Smooth muscle cell (in vitro differentiated cells): Measurements from ENCODE around the gene WDR20. TPM values are rescaled to one million over a fixed set of nuclear protein-coding genes. Genes with fewer than 3 reads are reported as not detected.

Experiments
- DNase-seq: peaks from one replicate; lab custom pipeline; 2025; ENCODE audit not compliant: unreplicated experiment; lab: John Stamatoyannopoulos, UW
- H2AFZ ChIP-seq: fragments of 200-600 bp; sonication (generic); 2 replicates; pipeline ENCODE4 v1.6.0; 2016; ENCODE audit warnings: antibody characterized with exemption, low read depth, mild to moderate bottlenecking
- H3F3A ChIP-seq: fragments of 200-600 bp; sonication (generic); 2 replicates; pipeline ENCODE4 v1.6.0; 2017; ENCODE audit warnings: antibody characterized with exemption, low read depth
- H3K27ac ChIP-seq: fragments of 200-600 bp; sonication (generic); 2 replicates; pipeline ENCODE4 v1.5.1; 2016; ENCODE audit warnings: low read depth, mild to moderate bottlenecking
- H3K27me3 ChIP-seq: fragments of 200-600 bp; sonication (generic); 2 replicates; pipeline ENCODE4 v1.6.1; 2016; ENCODE audit warnings: low read depth, mild to moderate bottlenecking
- H3K36me3 ChIP-seq: fragments of 200-600 bp; sonication (generic); 2 replicates; pipeline ENCODE4 v1.5.1; 2016; ENCODE audit warnings: low read depth
- H3K4me1 ChIP-seq: fragments of 200-600 bp; sonication (generic); 2 replicates; pipeline ENCODE4 v1.5.1; 2016; ENCODE audit warnings: low read depth
- H3K4me2 ChIP-seq: fragments of 200-600 bp; sonication (generic); 2 replicates; pipeline ENCODE4 v1.6.0; 2016; ENCODE audit warnings: mild to moderate bottlenecking
- H3K4me3 ChIP-seq: fragments of 200-600 bp; sonication (generic); 2 replicates; pipeline ENCODE4 v1.5.1; 2016; ENCODE audit warnings: mild to moderate bottlenecking
- H3K79me2 ChIP-seq: fragments of 200-600 bp; sonication (generic); 2 replicates; pipeline ENCODE4 v1.6.0; 2016; ENCODE audit warnings: low read depth, mild to moderate bottlenecking
- H3K9ac ChIP-seq: fragments of 200-600 bp; sonication (generic); 2 replicates; pipeline ENCODE4 v1.6.0; 2016; ENCODE audit warnings: low read depth
- H3K9me3 ChIP-seq: fragments of 200-600 bp; sonication (generic); replicated peaks from 2 replicates; pipeline ENCODE4 v1.5.1; 2016; ENCODE audit warnings: low read depth
- H4K20me1 ChIP-seq: fragments of 200-600 bp; sonication (generic); 2 replicates; pipeline ENCODE4 v1.6.0; 2016; ENCODE audit warnings: low read depth
- CTCF ChIP-seq: fragments of 200-600 bp; sonication (generic); IDR thresholded peaks from 2 replicates; pipeline ENCODE4 v1.5.1; 2017; ENCODE audit warnings: borderline replicate concordance, mild to moderate bottlenecking, antibody characterized with exemption; ENCODE audit not compliant: insufficient read depth, poor library complexity, severe bottlenecking
- WGBS: methylation state at CpG from one replicate; pipeline ENCODE4 v1.1.7; 2016; ENCODE audit warnings: low lambda C conversion rate; 5-methylcytosine and 5-hydroxymethylcytosine counted together
- polyA plus RNA-seq: library from polyadenylated mRNA; unstranded; fragments of >200 nt; fragmentation: Nextera tagmentation; extraction: Ambion mirVana; gene quantifications from 2 replicates; pipeline ENCODE4 v1.2.1, GENCODE V29; 2016
- total RNA-seq: library from RNA; depleted of rRNA; stranded (reverse); fragments of >200 nt; gene quantifications from 2 replicates; pipeline ENCODE4 v1.2.3, GENCODE V29; 2014

The WDR20 gene
- total and polyA plus RNA-seq, 2 experiments from 2014 or later = 12.0 to 19.4 TPM

DNA sequence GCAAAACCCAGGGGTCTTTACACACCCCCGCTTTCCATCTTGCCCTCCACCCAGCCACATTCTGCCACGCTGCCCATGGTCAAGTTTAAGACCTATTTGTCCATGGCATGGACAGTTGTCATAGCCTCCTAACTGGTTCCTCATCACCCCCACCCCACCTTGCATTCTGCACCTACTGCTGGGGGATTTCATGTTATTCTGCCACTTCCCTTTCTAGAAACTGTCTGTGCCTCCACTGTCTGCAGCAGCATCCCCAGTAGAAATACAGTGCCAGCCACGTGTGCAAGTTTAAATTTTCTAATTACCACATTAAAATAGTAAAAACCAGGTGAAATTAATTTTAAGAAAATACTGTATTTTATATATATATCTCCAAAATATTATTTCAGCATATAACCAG lies 63.2 kb downstream of the WDR20 start:
- H3K9ac ChIP-seq = no peak overlapping the region
- 97% methylated on average over 3 of the region's 3 CpGs for WGBS
- H3K4me2 ChIP-seq = no peak overlapping the region
- H3K4me1 ChIP-seq = no peaks in the 10 kb centered on the region
- no peak for DNase-seq
- H3F3A ChIP-seq = no peaks in the 10 kb centered on the region
- H4K20me1 ChIP-seq = peaks cover 94% of the 10 kb centered on the region
- H2AFZ ChIP-seq = no peak overlapping the region
- H3K27me3 ChIP-seq = no peaks in the 10 kb centered on the region
- H3K36me3 ChIP-seq = no peaks in the 10 kb centered on the region
- H3K79me2 ChIP-seq = peaks cover 29% of the 10 kb centered on the region
- no peak overlapping the region for H3K27ac ChIP-seq
- H3K9me3 ChIP-seq = no peaks in the 10 kb centered on the region
- H3K4me3 ChIP-seq = no peak overlapping the region
- no peak for TF ChIP-seq CTCF

DNA sequence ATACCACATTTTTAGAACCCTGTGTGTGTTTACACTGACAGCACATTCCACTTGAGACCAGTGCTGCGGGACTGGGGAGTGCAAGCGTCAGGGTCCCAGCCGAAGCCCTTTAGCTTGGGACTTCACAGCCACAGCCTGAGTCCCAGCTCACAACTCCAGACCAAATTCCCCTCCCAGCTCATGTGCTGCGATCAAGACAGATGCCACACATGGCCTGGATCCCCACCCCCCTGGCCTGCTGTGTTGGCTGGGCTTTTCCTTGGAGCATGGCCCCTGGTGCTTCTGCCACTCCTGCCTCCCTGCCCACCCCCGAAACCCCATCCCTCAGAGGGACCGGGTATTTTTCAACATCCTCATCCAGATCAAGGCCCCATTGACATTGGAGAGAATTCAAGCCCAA lies 63.7 kb downstream of the WDR20 start:
- DNase-seq = no peak
- H3K9ac ChIP-seq = no peak overlapping the region
- H3F3A ChIP-seq = no peaks in the 10 kb centered on the region
- TF ChIP-seq CTCF = no peak
- H3K4me2 ChIP-seq = no peak overlapping the region
- H3K27me3 ChIP-seq = no peaks in the 10 kb centered on the region
- H3K9me3 ChIP-seq = no peaks in the 10 kb centered on the region
- H3K4me3 ChIP-seq = no peak overlapping the region
- peaks cover 95% of the 10 kb centered on the region for H4K20me1 ChIP-seq
- H3K27ac ChIP-seq = no peak overlapping the region
- H3K36me3 ChIP-seq = no peaks in the 10 kb centered on the region
- H3K4me1 ChIP-seq = no peaks in the 10 kb centered on the region
- no peak overlapping the region for H2AFZ ChIP-seq
- 79% methylated on average over 6 of the region's 6 CpGs for WGBS
- peaks cover 25% of the 10 kb centered on the region for H3K79me2 ChIP-seq

DNA sequence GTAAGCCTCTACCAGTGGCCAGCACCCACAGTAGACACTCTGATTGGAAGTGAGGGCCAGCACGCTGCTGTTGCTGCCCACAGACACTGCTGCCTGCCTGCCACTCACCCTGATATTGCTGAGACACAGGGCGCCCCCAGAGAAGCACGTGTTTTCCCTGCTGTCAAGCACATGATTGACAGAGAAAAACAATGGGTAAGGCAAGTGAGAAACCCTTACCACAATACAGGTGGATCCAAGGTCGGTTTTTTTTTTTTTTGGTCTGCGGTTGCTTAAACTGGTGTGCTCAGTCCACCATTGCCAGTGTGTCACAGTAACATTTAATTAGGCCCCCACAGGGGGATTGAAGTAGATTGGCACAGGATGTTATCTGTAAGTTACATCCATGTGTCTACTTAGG lies 65.9 kb downstream of the WDR20 start:
- DNase-seq = no peak
- Histone ChIP-seq H3K27me3 (no peaks in the 10 kb centered on the region), H4K20me1 (peaks cover 89% of the 10 kb centered on the region), H3K4me2 (no peak overlapping the region), H2AFZ (no peak overlapping the region), H3K79me2 (peaks cover 11% of the 10 kb centered on the region), H3K27ac (no peak overlapping the region), H3K9ac (no peak overlapping the region), H3K4me3 (no peak overlapping the region), H3K4me1 (no peaks in the 10 kb centered on the region), H3K9me3 (no peaks in the 10 kb centered on the region), H3K36me3 (no peaks in the 10 kb centered on the region), H3F3A (no peaks in the 10 kb centered on the region)
- WGBS = 97% methylated on average over 5 of the region's 5 CpGs
- no peak for TF ChIP-seq CTCF

DNA sequence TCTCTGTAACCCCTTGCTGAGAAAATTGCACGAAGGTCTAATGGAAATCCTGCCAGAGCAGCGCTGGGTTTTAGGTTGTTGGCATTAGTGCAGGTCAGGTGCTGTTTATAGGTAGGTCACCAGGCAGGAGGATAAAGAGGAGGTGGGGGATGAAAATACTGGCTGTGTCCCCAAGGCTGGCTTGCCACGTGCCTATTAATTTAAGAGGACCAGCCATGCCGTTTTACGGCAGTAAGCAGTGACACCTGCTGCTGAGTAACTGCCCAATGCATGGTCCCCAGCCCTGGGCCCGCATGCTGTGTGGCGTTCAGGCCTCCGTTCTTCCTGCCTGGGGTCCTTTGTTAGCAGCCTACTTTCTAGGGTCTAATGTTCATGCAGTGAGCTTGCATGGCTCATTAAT lies 67.2 kb downstream of the WDR20 start:
- no peaks in the 10 kb centered on the region for H3K4me1 ChIP-seq
- H3F3A ChIP-seq = no peaks in the 10 kb centered on the region
- H3K27ac ChIP-seq = no peak overlapping the region
- no peaks in the 10 kb centered on the region for H3K9me3 ChIP-seq
- DNase-seq = no peak
- no peaks in the 10 kb centered on the region for H3K27me3 ChIP-seq
- H3K36me3 ChIP-seq = no peaks in the 10 kb centered on the region
- 88% methylated on average over 8 of the region's 8 CpGs for WGBS
- no peak overlapping the region for H3K4me2 ChIP-seq
- peaks cover 87% of the 10 kb centered on the region for H4K20me1 ChIP-seq
- no peak overlapping the region for H3K9ac ChIP-seq
- H2AFZ ChIP-seq = no peak overlapping the region
- H3K4me3 ChIP-seq = no peak overlapping the region
- TF ChIP-seq CTCF = no peak
- H3K79me2 ChIP-seq = peaks cover 9% of the 10 kb centered on the region
